M059J (cell line): ENCODE data around the gene ZNF184. TPM values are rescaled to one million over a fixed set of nuclear protein-coding genes. Genes with fewer than 3 reads are reported as not detected.
A peak's percentile ranks its signal among the peaks of the same experiment; 100 is the strongest.

Experiments
- DNase-seq: peaks from one replicate; pipeline ENCODE4 v3.0.0-alpha.2; 2012; ENCODE audit warnings: low read depth
- total RNA-seq: library from RNA; depleted of rRNA; stranded (reverse); fragments of >200 nt; shearing (Covaris generic); gene quantifications from 2 replicates; pipeline ENCODE4 v1.2.3, GENCODE V29; 2014; rRNA removed

ZNF184 gene
- total RNA-seq, result 12.3 and 15.9 TPM in 2 replicates

GRCh38 chr6:27472617-27473400 lies at the start of gene ZNF184:
Gene ZNF184, minus strand, starts transcription at chr6:27473105. Its CDS starts 811 bp downstream, at chr6:27472294.
- peak; percentile 100 for DNase-seq

- peak; percentile 93 for DNase-seq
Observed at GRCh38 chr6:27518881-27519795, 46.2 kb upstream of the ZNF184 start.

- peak; percentile 34 for DNase-seq
Observed at GRCh38 chr6:27517928-27518787, 45.3 kb upstream of the ZNF184 start.

DNA sequence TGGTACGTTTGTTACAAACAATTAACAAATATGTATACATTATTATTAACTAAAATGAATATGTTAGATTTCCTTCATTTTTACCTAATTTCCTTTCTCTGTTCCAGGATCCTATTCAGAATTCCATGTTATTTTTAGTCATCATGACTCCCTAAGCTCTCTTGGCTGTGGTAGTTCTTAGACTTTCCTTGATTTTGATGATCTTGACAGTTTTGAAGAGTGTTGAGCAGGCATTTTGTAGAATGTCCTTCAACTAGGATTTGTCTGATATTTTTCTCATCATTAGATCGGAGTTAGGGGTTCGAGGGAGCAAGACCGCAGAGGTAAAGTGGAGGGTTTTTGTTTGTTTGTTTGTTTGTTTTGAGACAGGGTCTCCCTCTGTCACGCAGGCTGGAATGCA lies 44.3 kb upstream of the ZNF184 start:
- DNase-seq, result no peak

GRCh38 chr6:27514906-27515495 lies 42.1 kb upstream of the ZNF184 start:
- no peak for DNase-seq

GRCh38 chr6:27512525-27512924 lies 39.6 kb upstream of the ZNF184 start:
- DNase-seq, result no peak

- DNase-seq, result peak; percentile 46
Observed at GRCh38 chr6:27507041-27507956, 34.4 kb upstream of the ZNF184 start.

DNA sequence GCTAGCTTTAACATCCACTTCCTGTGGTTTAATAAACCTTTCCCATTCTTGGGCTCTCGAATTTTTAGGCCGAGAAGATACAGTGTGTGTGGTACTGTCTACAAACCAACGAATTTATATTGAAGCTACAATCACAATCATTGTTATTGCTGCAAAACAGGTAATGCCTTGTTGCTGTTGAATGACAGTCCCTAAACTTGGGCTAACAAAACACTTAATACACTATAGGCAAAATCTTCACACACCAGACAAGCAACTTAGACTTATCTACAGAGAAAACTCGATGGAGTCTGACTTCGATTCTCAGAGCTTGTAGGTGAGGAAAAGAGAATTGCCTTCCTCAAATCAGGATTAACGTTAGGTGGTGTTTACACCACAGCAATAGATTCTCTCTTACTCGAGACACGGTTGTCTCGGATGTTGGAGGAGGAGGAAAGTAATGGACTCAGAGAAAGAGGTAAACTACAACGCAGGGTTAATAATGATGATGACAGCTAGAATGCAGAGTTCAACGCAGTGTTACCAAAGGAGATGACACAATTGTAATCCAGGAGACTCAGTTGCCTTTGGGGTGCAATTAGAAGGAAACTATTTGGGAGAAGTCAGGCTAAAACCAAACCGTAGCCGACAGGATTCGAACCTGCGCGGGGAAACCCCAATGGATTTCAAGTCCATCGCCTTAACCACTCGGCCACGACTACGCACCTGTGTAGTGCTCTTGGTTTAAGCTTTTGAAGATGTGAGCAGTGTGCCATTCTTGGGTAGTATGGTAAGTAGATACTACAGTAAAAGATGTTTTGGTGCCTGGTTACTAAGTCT lies 32.5 kb upstream of the ZNF184 start:
- peak; percentile 94 for DNase-seq

GRCh38 chr6:27503436-27504030 lies 30.6 kb upstream of the ZNF184 start:
- DNase-seq, result peak; percentile 82

DNA sequence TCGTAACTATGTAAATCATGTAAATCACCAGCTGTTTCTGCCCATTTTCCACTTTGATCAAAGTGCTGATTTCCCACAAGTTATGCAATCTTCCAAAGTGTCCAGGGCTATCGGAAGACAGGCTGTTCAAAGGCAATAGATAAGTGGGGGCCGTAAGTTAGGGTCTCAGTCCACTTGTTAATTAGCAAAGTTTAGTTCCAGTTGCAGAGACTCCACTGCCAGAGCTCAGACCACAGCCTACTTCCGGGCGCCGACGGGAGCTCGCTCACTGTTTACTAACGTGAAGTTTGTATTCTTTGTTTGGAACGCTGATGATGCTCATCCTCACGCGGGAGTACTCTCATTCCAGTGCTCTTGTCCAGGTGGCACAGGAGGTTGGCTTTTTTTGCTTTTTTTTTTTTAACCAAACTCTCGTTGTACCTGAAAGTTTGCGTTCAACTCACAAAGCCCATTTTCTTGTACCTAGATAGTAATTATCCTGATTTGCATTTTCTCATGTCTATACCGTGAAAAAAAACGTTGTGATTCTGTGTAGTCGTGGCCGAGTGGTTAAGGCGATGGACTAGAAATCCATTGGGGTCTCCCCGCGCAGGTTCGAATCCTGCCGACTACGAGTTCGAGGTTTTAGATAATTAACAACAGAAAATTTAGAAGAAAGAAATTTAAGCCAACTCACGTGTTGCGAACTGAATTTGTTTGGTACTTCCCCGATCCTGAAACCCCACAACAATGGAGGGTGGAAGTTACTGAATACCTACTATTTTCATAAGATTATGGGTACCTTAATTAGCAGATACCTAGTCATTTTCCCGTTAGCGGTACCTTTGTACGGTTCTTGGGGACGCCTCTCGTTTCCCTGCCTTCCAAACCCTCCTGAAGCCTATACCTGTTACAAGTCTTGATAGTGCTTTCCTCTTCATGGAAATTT lies 29.9 kb upstream of the ZNF184 start:
- peak; percentile 85 for DNase-seq

DNA sequence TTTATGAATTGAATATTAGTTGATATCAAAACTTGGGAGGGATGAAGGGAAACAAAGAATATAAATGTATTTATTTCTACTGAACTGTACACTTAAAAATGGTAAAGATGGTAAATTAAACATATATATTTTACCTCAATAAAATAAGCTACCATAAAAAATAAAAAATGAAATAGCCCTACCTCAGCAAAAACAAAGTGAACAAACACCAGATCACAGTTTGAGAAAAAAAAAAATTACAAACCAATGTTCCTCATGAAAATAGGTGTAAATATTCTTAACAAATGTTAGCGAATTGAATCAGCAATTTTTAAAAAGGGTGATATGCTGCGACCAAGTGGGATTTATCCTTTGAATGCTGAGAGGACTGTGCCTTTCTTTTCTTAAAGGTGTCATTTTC lies 28.3 kb upstream of the ZNF184 start:
- DNase-seq, result no peak

GRCh38 chr6:27500177-27500576 lies 27.3 kb upstream of the ZNF184 start:
- no peak for DNase-seq

GRCh38 chr6:27495386-27496135 lies 22.7 kb upstream of the ZNF184 start:
- peak; percentile 93 for DNase-seq

GRCh38 chr6:27494987-27495385 lies 22.1 kb upstream of the ZNF184 start:
- no peak for DNase-seq

- no peak for DNase-seq
Observed at GRCh38 chr6:27494103-27494502, 21.2 kb upstream of the ZNF184 start.

GRCh38 chr6:27492631-27493190 lies 19.8 kb upstream of the ZNF184 start:
- no peak for DNase-seq
